HG02943 (cell line): ENCODE measurements around the gene ELAC2.

Source experiments
- ATAC-seq: cut with Tn5 transposase; IDR thresholded peaks from one replicate; pipeline ENCODE4 v1.9.1; 2021; ENCODE audit warnings: mild to moderate bottlenecking, low read depth, moderate library complexity; ENCODE audit not compliant: unreplicated experiment

The ELAC2 gene

GRCh38 chr17:12964162-12964561 is 53.7 kb downstream of the ELAC2 start:
- ATAC-seq, result no peak

DNA sequence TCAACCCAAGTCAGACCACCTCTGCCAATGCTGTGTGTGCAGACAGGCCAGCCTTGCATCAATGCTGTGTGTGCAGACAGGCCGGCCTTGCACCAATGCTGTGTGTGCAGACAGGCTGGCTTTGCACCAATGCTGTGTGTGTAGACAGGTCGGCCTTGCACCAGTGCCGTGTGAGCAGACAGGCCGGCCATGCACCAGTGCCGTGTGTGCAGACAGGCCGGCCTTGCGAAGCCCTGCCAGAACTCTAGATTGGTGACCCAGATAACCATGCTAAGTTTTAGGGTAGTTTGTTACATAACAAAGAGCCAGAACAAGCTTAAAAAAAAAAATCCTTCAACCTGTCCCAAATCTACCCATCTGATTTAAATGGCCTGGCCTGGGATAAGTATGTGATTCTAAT is 54.3 kb downstream of the ELAC2 start:
- no peak for ATAC-seq

- ATAC-seq, result no peak
These were observed 56.2 kb downstream of the ELAC2 start for GRCh38 chr17:12961655-12962054.

DNA sequence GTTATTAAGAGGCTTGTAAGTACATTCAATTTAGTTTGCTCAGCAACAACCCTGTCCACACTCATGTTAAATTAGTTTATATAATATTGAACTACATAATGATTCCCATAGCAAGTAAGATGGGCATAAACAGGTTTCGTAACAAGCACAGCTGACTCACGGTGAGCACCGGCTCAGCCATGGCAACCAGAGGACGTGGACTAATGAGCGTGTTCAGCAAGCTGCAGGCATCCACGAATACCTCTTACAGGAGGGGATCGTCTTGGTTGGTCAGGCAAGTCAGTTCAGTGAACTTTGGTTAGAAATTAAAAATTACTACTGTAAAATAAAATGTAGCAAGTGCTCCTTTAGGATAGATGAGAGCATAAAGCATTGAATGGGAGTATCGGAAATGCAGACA is 58.4 kb downstream of the ELAC2 start:
- ATAC-seq, result no peak

DNA sequence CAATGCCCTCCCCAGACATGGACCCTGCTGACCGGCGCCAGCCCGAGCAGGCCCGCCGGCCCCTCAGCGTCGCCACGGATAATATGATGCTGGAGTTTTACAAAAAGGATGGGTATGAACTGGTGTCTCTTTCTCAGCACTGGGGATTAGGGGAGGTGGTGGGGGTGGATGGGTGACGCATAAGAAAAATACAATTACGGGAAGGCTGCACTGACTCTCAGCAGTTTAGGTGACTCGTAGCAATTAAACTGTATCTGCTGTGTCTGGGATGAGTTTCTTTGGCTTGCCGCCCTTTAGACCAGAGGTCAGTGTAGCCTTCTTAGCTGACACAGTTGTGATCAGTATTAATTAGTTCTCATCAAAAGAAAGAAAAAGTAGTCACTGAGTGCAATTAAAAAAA is 59.0 kb downstream of the ELAC2 start:
- no peak for ATAC-seq

DNA sequence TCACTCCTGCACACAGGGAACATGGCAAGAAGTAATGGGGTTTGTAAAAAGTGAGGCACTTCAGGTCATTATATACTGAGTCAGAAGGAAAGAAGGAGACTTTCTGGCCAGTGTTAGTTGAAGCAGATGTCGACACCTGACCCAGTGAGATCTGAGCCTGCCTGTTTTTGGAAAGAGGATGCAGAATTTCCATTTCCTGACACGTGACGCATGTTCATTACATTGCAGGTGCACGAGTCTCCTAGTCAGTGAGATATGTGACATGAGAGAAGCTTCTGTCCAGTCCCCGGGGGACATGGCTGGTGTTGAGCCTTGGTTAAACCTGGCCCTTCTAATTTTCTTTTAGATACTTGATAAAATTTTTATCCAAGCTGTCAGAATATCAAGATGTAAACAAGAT is 62.3 kb downstream of the ELAC2 start:
- no peak for ATAC-seq

GRCh38 chr17:12953156-12953555 is 64.7 kb downstream of the ELAC2 start:
- ATAC-seq, result no peak

GRCh38 chr17:12952012-12952411 is 65.8 kb downstream of the ELAC2 start:
- no peak for ATAC-seq

- ATAC-seq, result no peak
These were observed 70.8 kb downstream of the ELAC2 start for GRCh38 chr17:12947047-12947446.
